Measurements from ENCODE around the gene COL9A2.

COL9A2 gene

GRCh38 chr1:40266786-40267535 lies 50.1 kb downstream of the COL9A2 start:
- H3K36me3 ChIP-seq (ENCODE audit: insufficient read depth, low read length), result peaks cover 85% of the 10 kb centered on the region
- TF ChIP-seq FOXP2 (optimal IDR thresholded peaks at IDR 0.05; ENCODE audit: control extremely low read depth, extremely low read length, insufficient read depth) (no peak), POLR2AphosphoS5 (IDR thresholded peaks at IDR 0.05; ENCODE audit: borderline replicate concordance, low read depth, low read length) (no peak), EZH2 (IDR thresholded peaks at IDR 0.05) (no peak)
- H3K9me3 ChIP-seq (ENCODE audit: low read depth, low read length), result no peaks in the 10 kb centered on the region
- no peak for DNase-seq (ENCODE audit: low read depth, low spot score)
- no peak overlapping the region for H3K27ac ChIP-seq
- no peak overlapping the region for H3K4me3 ChIP-seq
- no peak overlapping the region for H3K9ac ChIP-seq (ENCODE audit: insufficient read length)

GRCh38 chr1:40265919-40266318 lies 51.2 kb downstream of the COL9A2 start:
- no peak overlapping the region for H3K9ac ChIP-seq (ENCODE audit: insufficient read length)
- H3K27ac ChIP-seq, result no peak overlapping the region
- no peaks in the 10 kb centered on the region for H3K9me3 ChIP-seq (ENCODE audit: low read depth, low read length)
- H3K36me3 ChIP-seq (ENCODE audit: insufficient read depth, low read length), result peaks cover 86% of the 10 kb centered on the region
- H3K4me3 ChIP-seq, result no peak overlapping the region
- no peak for DNase-seq (ENCODE audit: low read depth, low spot score)
- no peak for TF ChIP-seq FOXP2 (optimal IDR thresholded peaks at IDR 0.05; ENCODE audit: control extremely low read depth, extremely low read length, insufficient read depth)
- TF ChIP-seq POLR2AphosphoS5 (IDR thresholded peaks at IDR 0.05; ENCODE audit: borderline replicate concordance, low read depth, low read length), result no peak
- no peak for TF ChIP-seq EZH2 (IDR thresholded peaks at IDR 0.05)

- no peaks in the 10 kb centered on the region for H3K9me3 ChIP-seq (ENCODE audit: low read depth, low read length)
- H3K4me3 ChIP-seq, result no peak overlapping the region
- no peak overlapping the region for H3K9ac ChIP-seq (ENCODE audit: insufficient read length)
- no peak for DNase-seq (ENCODE audit: low read depth, low spot score)
- no peak overlapping the region for H3K27ac ChIP-seq
- peaks cover 86% of the 10 kb centered on the region for H3K36me3 ChIP-seq (ENCODE audit: insufficient read depth, low read length)
- TF ChIP-seq FOXP2 (optimal IDR thresholded peaks at IDR 0.05; ENCODE audit: control extremely low read depth, extremely low read length, insufficient read depth) (no peak), EZH2 (IDR thresholded peaks at IDR 0.05) (no peak), POLR2AphosphoS5 (IDR thresholded peaks at IDR 0.05; ENCODE audit: borderline replicate concordance, low read depth, low read length) (no peak)
Measured at GRCh38 chr1:40265298-40265697, 51.8 kb downstream of the COL9A2 start.

- Histone ChIP-seq H3K9me3 (ENCODE audit: low read depth, low read length) (no peaks in the 10 kb centered on the region), H3K36me3 (ENCODE audit: insufficient read depth, low read length) (peaks cover 82% of the 10 kb centered on the region), H3K27ac (no peak overlapping the region), H3K9ac (ENCODE audit: insufficient read length) (no peak overlapping the region), H3K4me3 (no peak overlapping the region)
- DNase-seq (ENCODE audit: low read depth, low spot score), result no peak
- TF ChIP-seq POLR2AphosphoS5 (IDR thresholded peaks at IDR 0.05; ENCODE audit: borderline replicate concordance, low read depth, low read length), result no peak
- no peak for TF ChIP-seq EZH2 (IDR thresholded peaks at IDR 0.05)
- no peak for TF ChIP-seq FOXP2 (optimal IDR thresholded peaks at IDR 0.05; ENCODE audit: control extremely low read depth, extremely low read length, insufficient read depth)
Measured at GRCh38 chr1:40264354-40264781, 52.7 kb downstream of the COL9A2 start.

GRCh38 chr1:40258445-40258769 lies 58.7 kb downstream of the COL9A2 start:
- H3K9me3 ChIP-seq (ENCODE audit: low read depth, low read length), result no peaks in the 10 kb centered on the region
- peak overlapping the region; percentile 42 for H3K27ac ChIP-seq
- no peak for TF ChIP-seq FOXP2 (optimal IDR thresholded peaks at IDR 0.05; ENCODE audit: control extremely low read depth, extremely low read length, insufficient read depth)
- TF ChIP-seq EZH2 (IDR thresholded peaks at IDR 0.05), result no peak
- peak overlapping the region; percentile 90 for H3K9ac ChIP-seq (ENCODE audit: insufficient read length)
- H3K36me3 ChIP-seq (ENCODE audit: insufficient read depth, low read length), result peaks cover 36% of the 10 kb centered on the region
- H3K4me3 ChIP-seq, result peak overlapping the region; percentile 87
- no peak for DNase-seq (ENCODE audit: low read depth, low spot score)

GRCh38 chr1:40257688-40258444 lies 59.2 kb downstream of the COL9A2 start, which contains the start of gene ZMPSTE24:
TSS of gene ZMPSTE24 (plus strand) at chr1:40258236. CDS start at chr1:40258272, 36 bp downstream.
- Histone ChIP-seq H3K27ac (peak within 1 kb of the TSS; percentile 91), H3K4me3 (peak within 1 kb of the TSS; percentile 87), H3K36me3 (ENCODE audit: insufficient read depth, low read length) (peaks cover 30% of the 10 kb centered on the region), H3K9me3 (ENCODE audit: low read depth, low read length) (no peaks in the 10 kb centered on the region), H3K9ac (ENCODE audit: insufficient read length) (peak within 1 kb of the TSS; percentile 95)
- TF ChIP-seq EZH2 (IDR thresholded peaks at IDR 0.05) (no peak), POLR2AphosphoS5 (IDR thresholded peaks at IDR 0.05; ENCODE audit: borderline replicate concordance, low read depth, low read length) (peak; percentile 86), FOXP2 (optimal IDR thresholded peaks at IDR 0.05; ENCODE audit: control extremely low read depth, extremely low read length, insufficient read depth) (peak; percentile 49)
- peak; percentile 95 for DNase-seq (ENCODE audit: low read depth, low spot score)

- DNase-seq (ENCODE audit: low read depth, low spot score), result peak; percentile 24
- H3K4me3 ChIP-seq, result peak overlapping the region; percentile 87
- H3K36me3 ChIP-seq (ENCODE audit: insufficient read depth, low read length), result peaks cover 26% of the 10 kb centered on the region
- no peaks in the 10 kb centered on the region for H3K9me3 ChIP-seq (ENCODE audit: low read depth, low read length)
- TF ChIP-seq FOXP2 (optimal IDR thresholded peaks at IDR 0.05; ENCODE audit: control extremely low read depth, extremely low read length, insufficient read depth) (no peak), POLR2AphosphoS5 (IDR thresholded peaks at IDR 0.05; ENCODE audit: borderline replicate concordance, low read depth, low read length) (no peak), EZH2 (IDR thresholded peaks at IDR 0.05) (no peak)
- H3K9ac ChIP-seq (ENCODE audit: insufficient read length), result peak overlapping the region; percentile 95
- H3K27ac ChIP-seq, result peak overlapping the region; percentile 91
Measured at GRCh38 chr1:40257313-40257687, 59.8 kb downstream of the COL9A2 start.

GRCh38 chr1:40256401-40257084 lies 60.5 kb downstream of the COL9A2 start:
- DNase-seq (ENCODE audit: low read depth, low spot score), result no peak
- no peaks in the 10 kb centered on the region for H3K9me3 ChIP-seq (ENCODE audit: low read depth, low read length)
- peak overlapping the region; percentile 95 for H3K9ac ChIP-seq (ENCODE audit: insufficient read length)
- peak overlapping the region; percentile 87 for H3K4me3 ChIP-seq
- no peak for TF ChIP-seq FOXP2 (optimal IDR thresholded peaks at IDR 0.05; ENCODE audit: control extremely low read depth, extremely low read length, insufficient read depth)
- TF ChIP-seq EZH2 (IDR thresholded peaks at IDR 0.05), result no peak
- no peak for TF ChIP-seq POLR2AphosphoS5 (IDR thresholded peaks at IDR 0.05; ENCODE audit: borderline replicate concordance, low read depth, low read length)
- peaks cover 19% of the 10 kb centered on the region for H3K36me3 ChIP-seq (ENCODE audit: insufficient read depth, low read length)
- H3K27ac ChIP-seq, result peak overlapping the region; percentile 91
